Measurements from ENCODE around the gene UROC1. TPM values are rescaled to one million over a fixed set of nuclear protein-coding genes. Genes with fewer than 3 reads are reported as not detected.
A peak's percentile ranks its signal among the peaks of the same experiment; 100 is the strongest.

The UROC1 gene
- total RNA-seq, result not detected
- polyA plus RNA-seq, result not detected
- long read RNA-seq, donor 1, result 0 reads
- long read RNA-seq, donor 2, result 0 reads
- long read RNA-seq, donor 3, result 0 reads
- long read RNA-seq, donor 4, result 0 reads
- long read RNA-seq, donor 5, result 0 reads
- long read RNA-seq, donor 6, result 0 reads
- long read RNA-seq, donor 7, result 0 reads
- long read RNA-seq, donor 8, result 0 reads
- long read RNA-seq, donor 9, result 0 reads
- long read RNA-seq, donor 10, result 0 reads

GRCh38 chr3:126517291-126517951, at the start of gene UROC1:
Gene UROC1 (minus strand): TSS chr3:126517773. CDS start chr3:126517719, 54 bp downstream.
- Histone ChIP-seq H3K36me3 (no peaks in the 10 kb centered on the region), H3K4me3 (no peak within 1 kb of the TSS), H3K27me3 (peaks cover 0 to 12% (median 0%) of the 10 kb centered on the region in 3 donors), H3K4me1 (peaks cover 0 to 2% (median 2%) of the 10 kb centered on the region in 4 donors), H3K9me3 (no peaks in the 10 kb centered on the region), H3K27ac (no peak within 1 kb of the TSS)
- 81 to 90% (median 86%) methylated on average over 11 to 16 of the region's 16 CpGs for WGBS, 5 donors
- DNase-seq, result no peak
- TF ChIP-seq EP300 (IDR thresholded peaks at IDR 0.05) (no peak), POLR2A (IDR thresholded peaks at IDR 0.05) (no peak), POLR2AphosphoS5 (IDR thresholded peaks at IDR 0.05) (no peak), CTCF (IDR thresholded peaks at IDR 0.05) (no peak)
- intact Hi-C loops (cut with DNase I; ENCODE audit: low total_unique reads), result no loop called here

DNA sequence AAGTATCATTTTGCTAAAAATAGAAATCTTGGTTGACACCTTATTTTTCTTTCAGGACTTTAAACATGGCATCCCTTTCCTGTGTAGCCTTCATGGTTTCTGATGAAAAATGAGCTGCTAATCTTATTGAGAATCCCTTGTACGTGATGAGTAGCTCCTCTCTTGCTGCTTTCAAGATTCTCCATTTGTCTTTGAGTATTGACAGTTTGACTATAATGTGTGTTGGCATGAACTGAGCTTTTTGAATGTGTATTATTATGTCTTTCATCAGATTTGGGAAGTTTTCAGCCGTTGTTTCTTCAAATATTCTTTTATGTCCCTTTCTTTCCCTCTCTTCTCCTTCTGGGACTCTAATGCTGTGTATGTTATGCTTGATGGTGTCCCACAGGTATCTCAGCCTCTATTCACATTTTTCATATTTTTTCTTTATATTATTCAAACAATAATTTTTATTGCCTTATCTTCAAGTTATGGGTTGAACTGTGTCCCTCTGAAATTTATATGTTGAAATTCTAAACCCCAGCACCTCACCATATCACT, 45.2 kb upstream of the UROC1 start:
- 53 to 83% (median 71%) methylated on average over 2 of the region's 2 CpGs for WGBS, 5 donors
- H3K36me3 ChIP-seq, result no peaks in the 10 kb centered on the region
- no peaks in the 10 kb centered on the region for H3K4me1 ChIP-seq
- intact Hi-C loops (cut with DNase I; ENCODE audit: low total_unique reads), result no loop called here
- H3K27ac ChIP-seq, result no peak overlapping the region
- peaks cover 0 to 9% (median 0%) of the 10 kb centered on the region in 3 donors for H3K27me3 ChIP-seq
- peaks cover 0 to 21% (median 13%) of the 10 kb centered on the region in 4 donors for H3K9me3 ChIP-seq
- no peak overlapping the region for H3K4me3 ChIP-seq
- no peak for TF ChIP-seq EP300 (IDR thresholded peaks at IDR 0.05)
- TF ChIP-seq POLR2AphosphoS5 (IDR thresholded peaks at IDR 0.05), result no peak
- TF ChIP-seq POLR2A (IDR thresholded peaks at IDR 0.05), result no peak
- no peak for TF ChIP-seq CTCF (IDR thresholded peaks at IDR 0.05)
- DNase-seq, result no peak

- 69 to 74% (median 71%) methylated on average over 6 to 9 of the region's 9 CpGs for WGBS, 5 donors
- Histone ChIP-seq H3K36me3 (no peaks in the 10 kb centered on the region), H3K9me3 (peaks cover 0 to 17% (median 13%) of the 10 kb centered on the region in 4 donors), H3K27me3 (no peaks in the 10 kb centered on the region), H3K27ac (no peak within 1 kb of the TSS), H3K4me3 (no peak within 1 kb of the TSS), H3K4me1 (no peaks in the 10 kb centered on the region)
- TF ChIP-seq EP300 (IDR thresholded peaks at IDR 0.05), result no peak
- TF ChIP-seq POLR2AphosphoS5 (IDR thresholded peaks at IDR 0.05), result no peak
- TF ChIP-seq CTCF (IDR thresholded peaks at IDR 0.05), result no peak
- TF ChIP-seq POLR2A (IDR thresholded peaks at IDR 0.05), result no peak
- intact Hi-C loops (cut with DNase I; ENCODE audit: low total_unique reads), result no loop called here
- peak in 1 of 2 donors; percentile 22 for DNase-seq
Observed at GRCh38 chr3:126558336-126559071, 40.9 kb upstream of the UROC1 start, which contains the start of gene C3orf22. Gene C3orf22 (minus strand): TSS chr3:126558932. CDS start chr3:126553390, 5,542 bp downstream.

DNA sequence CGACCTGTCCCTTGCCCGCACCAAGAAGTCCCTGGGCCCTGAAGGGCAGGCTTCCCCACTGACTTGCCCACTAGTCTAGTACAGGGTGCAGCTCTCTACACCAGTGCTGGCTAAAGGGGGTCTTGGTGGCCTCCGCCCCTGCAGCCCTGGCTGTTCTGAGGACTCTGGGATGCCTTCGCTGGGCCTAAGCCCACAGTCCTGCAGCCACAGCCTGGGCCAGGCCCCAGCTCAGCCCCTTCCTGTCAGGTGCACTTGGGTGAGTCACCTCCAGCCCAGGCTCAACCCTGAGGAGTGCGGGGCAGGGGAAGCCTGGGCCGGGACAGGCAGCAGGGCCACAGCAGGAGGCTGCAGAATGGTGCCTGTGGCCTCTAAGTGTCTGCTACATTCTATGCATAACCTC, 40.2 kb upstream of the UROC1 start:
- Histone ChIP-seq H3K9me3 (peaks cover 0 to 13% (median 7%) of the 10 kb centered on the region in 4 donors), H3K36me3 (no peaks in the 10 kb centered on the region), H3K4me3 (no peak overlapping the region), H3K27me3 (no peaks in the 10 kb centered on the region), H3K27ac (no peak overlapping the region), H3K4me1 (no peaks in the 10 kb centered on the region)
- TF ChIP-seq CTCF (IDR thresholded peaks at IDR 0.05), result no peak
- TF ChIP-seq POLR2A (IDR thresholded peaks at IDR 0.05), result no peak
- TF ChIP-seq EP300 (IDR thresholded peaks at IDR 0.05), result no peak
- TF ChIP-seq POLR2AphosphoS5 (IDR thresholded peaks at IDR 0.05), result no peak
- intact Hi-C loops (cut with DNase I; ENCODE audit: low total_unique reads), result no loop called here
- 72 to 93% (median 79%) methylated on average over 2 to 6 of the region's 6 CpGs for WGBS, 5 donors
- peak in 1 of 2 donors; percentile 2 for DNase-seq

Measured in stomach (tissue), 19 donors.